HG03354 (cell line): Measurements from ENCODE around the gene COL23A1.

Source experiments
- ATAC-seq: cut with Tn5 transposase; IDR thresholded peaks from one replicate; pipeline ENCODE4 v1.9.1; 2021; ENCODE audit warnings: mild to moderate bottlenecking; ENCODE audit not compliant: unreplicated experiment, poor library complexity, severe bottlenecking

COL23A1 gene

DNA sequence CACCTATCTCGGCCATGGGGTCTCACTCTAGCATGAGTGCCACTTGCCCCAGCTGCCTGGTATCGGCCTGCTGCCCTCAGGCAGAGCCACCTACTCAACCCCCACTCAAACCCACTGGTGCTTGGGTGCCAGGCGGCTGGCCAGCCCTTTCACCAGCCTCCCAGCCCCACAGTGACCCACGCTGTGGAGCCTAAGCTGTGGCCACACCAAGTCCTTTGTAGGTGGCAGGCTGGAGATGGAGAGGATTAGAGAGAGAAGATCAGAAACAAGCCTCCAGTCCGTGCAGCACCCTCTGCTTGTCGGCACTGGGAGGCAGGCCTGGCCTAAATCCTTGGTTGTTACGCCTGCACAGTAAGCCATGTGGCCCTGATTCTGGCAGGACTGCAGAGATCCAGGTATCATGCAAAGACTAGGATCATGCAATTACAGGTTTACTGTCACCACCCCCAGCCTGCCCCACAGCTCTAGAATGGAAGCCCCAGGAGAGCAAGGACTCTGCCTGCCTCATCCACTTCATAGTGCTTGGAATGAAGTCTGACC, 171.7 kb downstream of the COL23A1 start:
- no peak for ATAC-seq

DNA sequence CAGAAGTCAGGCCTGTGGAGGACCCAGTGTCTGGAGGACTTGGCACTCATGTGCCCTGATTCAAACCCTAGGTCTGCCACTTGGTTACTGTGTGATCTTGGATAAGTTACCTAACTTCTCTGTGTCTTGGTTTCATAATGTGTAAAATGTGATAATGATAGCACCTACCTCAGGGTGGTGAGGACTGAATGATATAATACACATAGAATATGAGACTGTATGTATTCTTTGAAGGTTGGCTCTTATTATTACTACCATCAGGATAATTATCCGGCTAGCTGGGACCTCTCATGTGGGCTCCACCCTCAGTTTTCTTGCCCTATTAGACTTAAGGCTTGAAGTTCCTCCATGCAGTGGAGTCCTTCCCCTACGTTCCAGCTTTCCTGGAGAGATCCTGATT, 172.2 kb downstream of the COL23A1 start:
- ATAC-seq = no peak

DNA sequence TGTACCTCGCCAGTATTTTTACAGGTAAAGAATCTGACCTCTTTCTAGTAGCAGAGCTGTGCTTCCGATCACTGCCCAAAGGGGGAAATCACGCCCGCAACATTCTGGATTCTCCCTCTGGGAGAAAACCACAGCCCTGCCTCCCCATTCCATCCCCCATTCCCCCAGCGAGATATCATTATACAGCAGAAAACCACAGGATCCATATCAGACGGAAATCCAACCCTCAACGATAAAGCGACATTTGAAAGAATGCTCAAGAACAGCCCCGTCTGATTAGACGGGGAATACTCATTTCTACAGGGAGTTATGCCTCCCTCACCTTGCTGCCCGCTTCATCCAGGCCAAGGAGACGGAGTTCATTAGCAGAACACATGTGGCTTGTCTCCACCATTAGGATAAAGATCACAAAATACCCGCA, 172.8 kb downstream of the COL23A1 start:
- ATAC-seq = no peak

DNA sequence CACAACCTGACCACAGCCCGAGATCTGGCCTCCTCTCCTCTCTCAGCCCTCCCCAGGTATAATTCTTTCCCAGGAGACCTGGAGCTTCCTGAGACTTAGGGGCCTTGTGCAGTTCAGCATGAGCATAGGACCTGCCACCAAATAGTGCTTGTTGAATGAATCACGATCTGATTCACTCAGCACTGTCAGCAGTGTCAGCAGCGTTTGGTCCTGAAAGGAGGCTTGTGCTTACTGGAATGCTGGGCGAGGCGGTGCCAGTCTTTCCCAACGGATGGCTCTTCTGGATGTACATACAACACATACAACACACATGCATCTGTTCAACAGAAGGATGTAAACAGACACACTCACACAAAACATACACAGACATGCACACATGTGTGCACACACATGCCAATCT, 173.3 kb downstream of the COL23A1 start:
- ATAC-seq = no peak

DNA sequence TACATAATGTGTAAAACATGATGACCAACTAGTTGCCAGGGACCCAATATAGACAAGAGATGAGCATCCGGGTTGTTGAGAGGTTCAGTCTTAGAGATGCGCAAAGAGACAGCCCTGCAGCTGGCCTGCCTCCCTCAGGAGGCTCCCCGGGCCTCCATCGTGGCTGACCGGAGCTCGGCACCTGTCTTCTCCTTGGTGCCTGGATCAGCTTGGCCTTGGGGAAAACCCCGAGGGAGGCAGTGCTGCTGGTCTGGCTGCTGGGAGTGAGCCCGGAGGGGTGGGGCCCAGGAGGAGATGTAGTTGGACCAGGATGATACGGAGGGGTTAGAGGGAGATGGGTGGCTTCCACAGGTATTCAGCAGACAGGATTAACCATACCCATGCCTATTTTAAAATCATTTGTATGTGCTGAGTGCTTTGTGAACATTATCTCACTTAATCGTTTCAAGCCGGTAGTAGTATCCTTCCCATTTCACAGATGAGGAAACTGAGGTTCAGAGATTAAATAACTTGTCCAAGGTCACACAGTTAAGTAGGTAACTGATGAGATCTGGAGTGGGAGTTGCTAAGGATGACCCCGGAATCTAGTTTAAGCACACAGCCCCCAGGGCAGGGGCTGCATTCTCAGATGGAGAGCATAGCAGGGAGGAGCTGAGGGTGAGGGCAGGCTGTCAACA, 173.8 kb downstream of the COL23A1 start:
- no peak for ATAC-seq

DNA sequence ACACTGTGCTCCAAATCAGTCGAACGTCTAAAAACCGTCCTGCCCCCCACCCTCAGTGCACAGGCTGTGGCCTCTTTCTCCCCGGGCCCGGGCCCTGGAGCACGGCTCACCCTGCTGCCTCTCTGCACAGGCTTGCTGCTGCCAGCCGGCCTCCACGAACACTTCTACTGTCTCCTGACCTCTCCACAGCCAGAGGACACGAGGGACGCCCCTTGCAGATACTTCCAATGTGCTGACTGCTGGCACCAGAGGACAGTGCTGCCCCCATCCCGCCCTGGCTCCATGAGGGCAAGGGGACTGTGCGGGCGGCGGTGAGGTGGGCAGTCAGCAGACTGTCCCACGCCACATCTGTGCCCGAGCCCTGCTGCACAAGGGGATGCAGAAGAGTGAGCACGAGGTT, 174.8 kb downstream of the COL23A1 start:
- no peak for ATAC-seq

DNA sequence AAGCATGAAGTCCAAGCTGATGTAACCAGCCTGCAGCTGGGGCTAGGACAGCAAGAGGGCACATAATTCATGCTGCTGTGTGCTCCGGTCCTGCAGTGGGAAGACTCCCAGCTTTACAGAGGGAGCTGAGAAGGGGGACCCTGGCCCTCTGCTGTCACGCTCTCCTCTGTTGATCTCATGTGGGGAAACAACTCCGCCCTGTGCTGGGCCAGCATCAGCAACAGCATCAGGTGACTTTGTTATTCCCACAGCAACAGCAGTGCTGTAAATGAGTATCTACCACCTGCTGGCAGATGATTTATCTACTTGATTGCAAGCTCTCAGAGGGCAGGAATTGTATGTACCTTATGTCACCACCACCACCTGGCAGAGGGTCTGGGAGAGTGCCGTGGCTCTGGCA, 176.2 kb downstream of the COL23A1 start:
- ATAC-seq = no peak

DNA sequence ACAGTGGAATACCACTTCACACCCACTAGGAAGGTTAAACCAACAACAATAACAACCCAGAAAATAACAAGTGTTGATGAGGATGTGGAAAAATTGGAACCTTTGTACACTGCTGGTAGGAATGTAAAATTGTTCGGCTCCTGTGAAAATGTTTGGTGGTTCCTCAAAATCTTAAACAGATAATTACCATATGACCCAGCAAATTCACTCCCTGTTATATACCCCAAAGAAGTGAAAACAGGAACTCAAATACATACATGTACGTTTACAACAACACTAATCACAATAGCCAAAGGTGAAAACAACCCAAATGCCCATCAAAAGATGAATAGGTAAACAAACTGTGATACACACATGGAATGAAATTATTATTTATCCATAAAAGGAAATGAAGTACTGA, 179.1 kb downstream of the COL23A1 start:
- ATAC-seq = no peak

DNA sequence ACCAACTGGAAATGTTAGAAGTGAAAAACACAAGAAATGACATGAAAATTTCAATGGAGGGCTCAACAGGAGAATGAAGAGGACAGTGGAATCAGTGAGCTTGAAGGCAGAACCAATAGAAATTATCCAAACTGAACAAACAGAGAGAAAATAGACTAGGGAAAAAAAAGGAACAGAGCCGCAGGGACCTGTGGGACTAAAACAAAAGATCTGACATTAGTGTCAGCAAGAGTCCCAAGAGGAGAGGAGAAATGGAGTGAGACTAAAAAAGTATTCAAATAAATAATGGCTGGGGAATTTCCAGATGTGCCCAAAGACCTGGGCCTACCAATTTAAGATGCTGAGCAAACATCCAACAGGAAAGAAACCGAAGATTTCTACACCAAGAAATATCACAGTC, 182.5 kb downstream of the COL23A1 start:
- no peak for ATAC-seq

DNA sequence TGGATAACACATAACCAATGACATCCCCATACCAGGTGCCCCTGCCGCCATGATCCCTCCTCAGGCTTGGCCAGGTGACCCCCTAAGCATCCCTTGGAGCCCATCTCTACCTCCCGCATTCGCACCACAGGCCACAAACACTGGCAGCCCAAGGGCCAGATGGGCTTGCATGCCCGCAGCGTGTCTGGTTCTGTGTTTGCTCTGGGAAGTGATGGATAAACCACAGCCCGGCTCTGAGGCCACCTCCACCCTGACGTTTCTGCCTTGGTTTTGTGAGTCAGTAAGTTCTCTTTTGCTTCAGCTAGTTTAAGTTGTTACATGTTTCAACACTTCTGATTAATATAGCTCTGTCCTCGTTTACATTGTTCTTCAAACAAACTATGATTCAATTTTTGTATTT, 185.2 kb downstream of the COL23A1 start:
- ATAC-seq = no peak

DNA sequence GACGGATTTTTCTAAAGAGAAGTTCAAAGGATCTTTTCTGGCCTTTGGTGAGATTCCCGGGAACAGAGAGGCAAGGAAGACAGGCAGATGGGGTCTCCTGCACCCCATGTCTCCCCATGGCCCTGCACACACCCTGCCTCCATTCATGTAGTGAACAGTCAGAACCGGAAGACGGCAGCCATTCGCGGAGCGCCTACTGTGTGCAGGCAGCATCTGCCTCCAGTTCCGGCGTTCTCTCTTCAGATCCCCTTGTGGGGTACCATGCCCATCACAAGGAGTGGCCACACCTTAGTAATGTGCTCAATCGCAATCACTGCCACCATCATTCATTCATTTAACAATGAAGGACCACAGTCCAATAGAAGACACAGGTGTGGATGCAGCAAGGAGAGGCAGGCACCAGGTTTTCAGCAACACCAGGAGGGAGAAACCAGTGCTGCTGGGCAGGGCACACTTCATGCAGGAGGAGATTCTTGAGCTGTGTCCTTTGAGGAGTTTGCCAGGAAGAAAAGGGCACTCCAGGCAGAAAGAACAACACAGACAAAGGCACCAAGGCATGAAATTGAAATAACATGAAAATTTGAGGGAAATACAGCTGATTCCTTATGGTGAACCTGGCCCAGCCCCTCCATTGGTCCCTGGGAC, 186.1 kb downstream of the COL23A1 start:
- no peak for ATAC-seq

DNA sequence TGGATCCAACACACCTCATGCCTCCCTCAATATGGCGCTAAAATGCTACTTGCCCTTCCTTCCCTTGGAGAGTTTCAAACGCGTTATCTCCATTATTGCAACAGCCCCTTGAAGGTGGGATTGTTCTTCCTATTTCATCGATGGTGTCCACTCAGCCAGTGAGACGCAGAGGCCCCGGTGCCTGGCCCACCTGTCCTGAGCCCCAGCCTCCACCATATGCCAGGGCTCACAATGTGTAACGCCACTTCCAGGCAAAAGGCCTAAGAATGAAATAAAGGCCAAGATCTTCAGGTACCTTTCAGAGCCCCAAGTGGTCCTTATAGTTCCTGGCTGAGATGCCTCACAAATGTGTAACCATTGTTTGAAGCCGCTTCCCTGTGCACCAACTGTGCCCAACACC, 186.8 kb downstream of the COL23A1 start:
- no peak for ATAC-seq

DNA sequence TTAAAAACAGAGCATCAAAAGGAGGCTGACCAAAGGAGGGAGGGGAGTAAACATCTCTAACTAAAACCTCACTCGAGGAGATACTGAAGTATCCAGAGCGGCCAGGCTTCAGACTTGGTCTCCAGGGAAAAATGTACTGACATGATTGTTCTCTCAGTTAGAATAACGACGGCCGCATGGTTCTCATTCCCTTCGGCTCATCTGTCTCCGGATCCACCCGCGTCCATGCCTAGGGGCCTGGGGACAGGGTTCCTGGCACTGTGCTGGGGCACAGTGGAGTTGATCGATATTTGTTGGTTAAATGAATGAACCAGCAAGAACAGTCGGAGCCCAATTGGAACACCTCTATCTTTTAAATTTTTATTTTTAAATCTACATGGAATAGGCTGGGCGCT, 190.5 kb downstream of the COL23A1 start:
- ATAC-seq = no peak

DNA sequence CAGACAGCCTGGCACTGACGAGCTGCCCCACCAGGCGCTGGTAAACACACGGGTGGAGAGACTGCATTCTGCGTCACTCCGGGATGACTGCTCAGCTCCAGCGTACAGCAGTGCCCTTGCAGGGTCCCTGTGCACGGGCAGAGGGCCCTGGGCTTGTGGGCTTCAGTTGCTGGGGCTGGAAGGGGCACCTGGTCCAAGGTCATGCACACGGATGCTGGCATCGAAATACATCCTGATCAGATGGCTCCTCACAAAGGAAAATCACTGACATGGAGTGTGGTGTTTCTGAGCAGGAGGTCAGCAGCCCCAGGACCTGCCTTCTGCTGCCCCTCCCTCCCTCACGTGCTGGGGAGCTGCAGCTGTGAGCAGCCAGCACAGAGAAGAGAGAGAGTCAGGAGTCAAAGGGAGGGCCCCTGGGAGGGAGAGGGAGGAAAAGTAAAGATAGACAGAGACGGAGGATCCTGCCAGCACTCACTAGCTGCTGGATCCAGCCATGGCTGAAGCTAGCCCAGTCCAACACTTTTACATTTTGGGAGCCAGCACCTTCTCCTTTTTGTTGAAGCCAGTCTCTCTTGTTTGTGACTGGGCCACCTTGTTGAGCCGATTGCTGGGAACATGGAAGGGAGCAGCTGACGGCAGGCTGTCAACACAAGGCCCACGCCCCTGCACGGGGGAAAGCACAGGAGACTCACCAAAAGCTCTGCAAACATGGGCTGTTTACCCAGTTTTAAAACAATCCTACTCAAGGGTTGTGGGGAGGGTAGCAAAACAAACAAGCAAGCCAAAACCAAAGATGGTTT, 191.1 kb downstream of the COL23A1 start:
- ATAC-seq = no peak

DNA sequence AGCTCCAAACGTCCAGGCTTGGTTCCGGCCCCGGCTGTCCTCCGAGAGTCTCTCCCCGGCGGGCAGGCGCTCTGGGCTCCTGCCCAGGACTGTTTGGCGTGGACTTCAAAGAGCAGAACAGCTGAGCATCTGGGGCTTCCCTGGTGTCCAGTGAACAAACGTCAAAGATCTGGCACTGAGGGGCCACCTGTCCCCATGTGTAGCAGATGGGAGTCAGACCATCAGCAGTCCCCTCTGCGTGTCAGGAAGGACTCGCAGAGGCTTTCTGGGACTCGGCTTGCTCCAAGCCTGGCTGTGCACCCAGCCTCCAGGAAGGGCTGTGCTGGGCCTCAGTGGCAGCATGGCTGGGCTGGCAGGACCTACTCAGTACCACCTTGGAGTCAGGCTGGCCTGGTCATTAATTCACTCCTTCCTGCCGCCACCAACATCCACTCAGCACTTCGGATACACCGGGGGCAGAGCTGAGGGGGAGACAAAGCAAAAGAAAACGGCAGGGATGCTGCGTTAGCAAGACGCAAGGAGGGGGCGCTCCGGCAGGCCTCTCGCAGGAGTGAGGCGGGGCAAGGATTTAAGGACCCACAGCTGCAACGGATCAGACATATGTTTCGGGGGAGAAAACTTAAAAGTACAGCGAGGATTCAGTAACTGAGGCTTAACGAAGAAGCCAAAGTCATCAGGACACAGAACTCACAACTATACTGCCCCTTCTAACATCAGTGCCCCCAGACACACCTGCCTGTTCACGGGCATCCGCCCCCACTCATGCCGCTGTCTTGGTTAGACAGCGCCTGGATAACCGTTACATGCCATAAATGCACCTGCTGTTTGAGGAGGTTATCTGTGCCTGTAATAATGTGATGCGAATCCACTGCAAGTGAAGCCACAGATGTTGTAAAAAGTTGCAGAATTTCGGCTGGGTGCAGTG, 193.1 kb downstream of the COL23A1 start:
- no peak for ATAC-seq

DNA sequence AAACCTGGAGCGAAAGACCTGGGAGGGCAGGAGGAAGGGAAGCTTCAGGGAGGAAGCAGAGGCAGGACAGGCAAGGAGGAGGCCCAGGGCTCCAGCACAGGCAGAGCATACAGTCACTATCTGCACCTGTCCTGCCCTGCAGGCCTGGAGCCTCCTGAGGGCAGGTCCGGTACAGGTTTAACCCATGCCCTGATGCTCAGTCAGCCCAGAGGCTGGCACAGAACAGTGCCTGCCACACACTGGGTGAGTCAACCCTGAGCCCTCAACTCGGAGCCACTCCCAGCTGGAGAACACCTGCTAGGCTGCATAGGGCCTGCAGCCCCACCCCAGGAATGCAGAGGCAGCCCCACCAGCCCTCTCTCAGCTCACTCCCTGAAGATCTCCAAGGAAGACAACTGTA, 196.1 kb downstream of the COL23A1 start:
- no peak for ATAC-seq

DNA sequence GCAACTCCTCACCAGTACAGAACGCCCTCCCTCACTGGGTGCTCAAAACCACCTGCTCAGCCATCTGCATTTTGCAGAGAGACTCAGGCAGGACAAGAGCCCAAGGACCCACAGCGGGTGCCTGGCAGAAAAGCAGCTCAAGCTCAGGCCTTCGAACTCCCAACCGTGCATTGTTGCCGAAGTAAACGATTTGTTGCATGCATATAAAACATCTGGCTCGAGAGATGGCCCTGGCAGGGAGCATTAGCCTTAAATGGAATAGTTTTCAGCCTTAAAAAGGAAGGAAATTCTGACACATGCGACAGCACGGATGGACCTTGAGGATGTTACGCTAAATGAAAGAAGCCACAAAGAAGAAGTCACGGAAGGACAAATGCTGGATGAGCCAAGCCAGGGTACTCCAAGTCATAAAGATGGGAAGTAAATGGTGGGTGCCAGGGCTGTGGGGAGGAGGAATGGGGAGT, 197.2 kb downstream of the COL23A1 start:
- ATAC-seq = no peak

DNA sequence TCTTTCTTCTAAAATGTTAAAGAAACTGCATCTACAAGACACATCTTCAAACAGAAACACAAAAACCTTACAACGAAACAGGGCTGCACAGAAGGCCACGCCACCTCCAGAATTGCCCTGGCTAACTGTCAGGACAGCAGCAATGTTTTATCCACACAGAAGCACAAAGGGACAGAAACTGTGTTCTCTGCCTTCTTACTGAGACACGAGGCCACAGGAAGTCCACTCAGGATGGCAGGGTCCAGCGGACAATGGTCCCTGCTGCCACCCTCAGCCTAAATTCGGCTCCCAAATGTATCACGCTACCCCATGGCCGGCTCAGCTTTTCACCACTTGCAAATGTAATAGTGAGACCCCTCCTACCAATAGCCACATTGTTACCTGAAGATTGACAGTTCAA, 197.8 kb downstream of the COL23A1 start:
- ATAC-seq = no peak

DNA sequence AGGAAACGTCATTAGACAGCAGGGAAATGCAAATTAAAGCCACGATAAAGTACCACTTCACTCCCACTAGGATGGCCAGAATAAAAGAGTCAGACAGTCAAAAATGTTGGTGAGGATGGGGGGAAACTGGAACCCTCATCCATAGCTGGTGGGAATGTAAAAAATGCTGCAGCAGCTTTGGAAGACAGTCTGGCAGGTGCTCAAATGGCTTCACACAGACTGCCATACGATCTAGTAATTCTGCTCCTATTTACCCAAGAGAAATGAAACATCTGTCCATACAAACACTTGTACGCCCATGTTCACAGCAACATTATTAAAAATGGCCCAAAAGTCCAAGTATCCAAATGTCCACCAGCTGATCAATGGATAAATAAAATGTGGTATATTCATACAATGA, 198.7 kb downstream of the COL23A1 start:
- no peak for ATAC-seq

DNA sequence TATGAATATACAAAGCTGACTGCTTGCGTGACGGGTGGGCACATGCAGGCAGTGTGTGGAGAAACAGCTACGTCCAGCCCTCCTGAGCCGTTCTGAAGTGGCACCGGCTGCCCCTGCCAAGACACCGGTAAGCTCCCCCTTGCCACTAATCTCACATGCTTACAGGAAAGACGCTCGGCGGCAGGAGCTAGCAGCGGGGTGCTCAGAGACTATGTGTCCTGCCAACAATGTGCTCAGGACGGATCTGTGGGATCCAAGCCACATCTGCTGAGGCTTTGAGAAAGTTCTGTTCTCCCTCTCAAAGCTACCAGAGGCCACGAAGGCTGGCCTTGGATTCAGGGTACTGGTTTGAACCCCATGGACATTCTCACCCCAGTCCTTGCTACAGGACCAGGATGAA, 200.4 kb downstream of the COL23A1 start:
- no peak for ATAC-seq
